Measurements from ENCODE around the gene NUTF2.

NUTF2 gene

DNA sequence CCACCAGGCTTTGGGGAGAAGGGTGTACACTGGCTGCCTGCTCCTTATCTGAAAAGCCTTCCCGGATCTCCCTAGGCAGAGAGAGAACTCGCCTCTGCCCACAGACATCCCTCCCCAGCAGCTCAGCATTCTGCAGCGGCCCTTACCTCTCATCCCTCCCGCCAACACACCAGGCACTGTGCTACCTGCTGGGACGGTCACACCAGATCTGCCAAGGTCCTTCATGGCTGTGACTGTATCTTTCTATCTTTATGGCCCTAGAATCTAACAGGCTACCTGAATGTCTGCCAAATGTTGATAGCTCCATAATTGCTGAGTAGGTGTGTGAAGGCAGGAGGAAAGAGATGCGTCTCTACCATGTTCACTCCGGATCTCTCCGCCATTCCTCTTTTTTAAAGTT is 32.2 kb upstream of the NUTF2 start:
- H3K4me3 ChIP-seq (ENCODE audit: low read length): no peak overlapping the region
- H4K20me1 ChIP-seq (ENCODE audit: control insufficient read depth, insufficient read depth, low read depth, low read length): no peaks in the 10 kb centered on the region
- H3K36me3 ChIP-seq (ENCODE audit: control insufficient read depth, low read length): no peaks in the 10 kb centered on the region
- TF ChIP-seq EZH2phosphoT487 (IDR thresholded peaks at IDR 0.05; ENCODE audit: borderline replicate concordance, low read length): no peak
- TF ChIP-seq, protein P1, sequence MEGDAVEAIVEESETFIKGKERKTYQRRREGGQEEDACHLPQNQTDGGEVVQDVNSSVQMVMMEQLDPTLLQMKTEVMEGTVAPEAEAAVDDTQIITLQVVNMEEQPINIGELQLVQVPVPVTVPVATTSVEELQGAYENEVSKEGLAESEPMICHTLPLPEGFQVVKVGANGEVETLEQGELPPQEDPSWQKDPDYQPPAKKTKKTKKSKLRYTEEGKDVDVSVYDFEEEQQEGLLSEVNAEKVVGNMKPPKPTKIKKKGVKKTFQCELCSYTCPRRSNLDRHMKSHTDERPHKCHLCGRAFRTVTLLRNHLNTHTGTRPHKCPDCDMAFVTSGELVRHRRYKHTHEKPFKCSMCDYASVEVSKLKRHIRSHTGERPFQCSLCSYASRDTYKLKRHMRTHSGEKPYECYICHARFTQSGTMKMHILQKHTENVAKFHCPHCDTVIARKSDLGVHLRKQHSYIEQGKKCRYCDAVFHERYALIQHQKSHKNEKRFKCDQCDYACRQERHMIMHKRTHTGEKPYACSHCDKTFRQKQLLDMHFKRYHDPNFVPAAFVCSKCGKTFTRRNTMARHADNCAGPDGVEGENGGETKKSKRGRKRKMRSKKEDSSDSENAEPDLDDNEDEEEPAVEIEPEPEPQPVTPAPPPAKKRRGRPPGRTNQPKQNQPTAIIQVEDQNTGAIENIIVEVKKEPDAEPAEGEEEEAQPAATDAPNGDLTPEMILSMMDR (IDR thresholded peaks at IDR 0.05; ENCODE audit: low read depth, low read length, poor library complexity, severe bottlenecking): no peak
- H3K79me2 ChIP-seq (ENCODE audit: control insufficient read depth, low read length): no peaks in the 10 kb centered on the region
- H3F3A ChIP-seq (ENCODE audit: control insufficient read depth, insufficient read depth): no peaks in the 10 kb centered on the region
- no peak overlapping the region for H3K4me2 ChIP-seq (ENCODE audit: low read length)
- H3K27me3 ChIP-seq (ENCODE audit: control insufficient read depth, low read length): 0 out of 2 replicates have a peak, but pooled peaks cover 2% of the 10 kb centered on the region
- no peaks in the 10 kb centered on the region for H3K9me2 ChIP-seq (replicated peaks; ENCODE audit: control insufficient read depth, low read length)
- H3K4me1 ChIP-seq (ENCODE audit: control insufficient read depth, low read length): peaks cover 3% of the 10 kb centered on the region; the same call in 1 of the 2 replicates
- no peak overlapping the region for H3K27ac ChIP-seq (ENCODE audit: low read depth, low read length)
- H3K9me3 ChIP-seq (ENCODE audit: control insufficient read depth, insufficient read depth, low read length): no peaks in the 10 kb centered on the region

DNA sequence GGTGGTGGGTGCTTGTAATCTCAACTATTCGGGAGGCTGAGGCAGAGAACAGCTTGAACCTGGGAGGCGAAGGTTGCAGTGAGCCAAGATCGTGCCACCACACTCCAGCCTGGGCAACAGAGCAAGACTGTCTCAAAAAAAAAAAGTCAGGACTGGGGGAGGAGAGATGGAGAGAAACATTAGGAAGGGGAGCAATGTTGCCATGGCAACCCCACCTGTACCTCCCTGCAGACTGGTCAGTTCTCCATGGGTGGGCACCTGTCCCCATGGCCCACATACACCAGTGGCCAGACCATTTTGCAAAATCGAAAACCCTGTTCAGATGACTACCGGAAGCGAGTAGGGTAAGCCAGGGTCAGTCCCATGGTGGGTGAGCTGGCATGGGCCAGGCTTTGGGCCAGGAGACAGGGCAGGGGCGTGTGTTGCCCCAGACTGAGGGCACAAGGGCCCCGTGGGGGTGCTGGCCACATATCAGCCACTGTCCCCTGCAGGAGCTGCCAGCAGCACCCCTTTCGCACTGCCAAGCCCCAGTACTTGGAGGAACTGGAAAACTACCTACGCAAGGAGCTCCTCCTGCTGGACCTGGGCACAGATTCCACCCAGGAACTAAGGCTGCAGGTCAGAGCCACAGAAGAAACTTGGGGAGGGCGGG is 26.0 kb upstream of the NUTF2 start:
- H3K9me2 ChIP-seq (replicated peaks; ENCODE audit: control insufficient read depth, low read length): no peaks in the 10 kb centered on the region
- no peaks in the 10 kb centered on the region for H3K27me3 ChIP-seq (ENCODE audit: control insufficient read depth, low read length)
- H3K36me3 ChIP-seq (ENCODE audit: control insufficient read depth, low read length): no peaks in the 10 kb centered on the region
- H3K4me1 ChIP-seq (ENCODE audit: control insufficient read depth, low read length): peaks cover 3% of the 10 kb centered on the region; the same call in 1 of the 2 replicates
- H3K9me3 ChIP-seq (ENCODE audit: control insufficient read depth, insufficient read depth, low read length): no peaks in the 10 kb centered on the region
- H3K4me3 ChIP-seq (ENCODE audit: low read length): no peak overlapping the region
- no peak overlapping the region for H3K4me2 ChIP-seq (ENCODE audit: low read length)
- H3F3A ChIP-seq (ENCODE audit: control insufficient read depth, insufficient read depth): no peaks in the 10 kb centered on the region
- H3K27ac ChIP-seq (ENCODE audit: low read depth, low read length): no peak overlapping the region
- no peaks in the 10 kb centered on the region for H3K79me2 ChIP-seq (ENCODE audit: control insufficient read depth, low read length)
- H4K20me1 ChIP-seq (ENCODE audit: control insufficient read depth, insufficient read depth, low read depth, low read length): no peaks in the 10 kb centered on the region
- no peak for TF ChIP-seq EZH2phosphoT487 (IDR thresholded peaks at IDR 0.05; ENCODE audit: borderline replicate concordance, low read length)
- TF ChIP-seq, protein P1 (IDR thresholded peaks at IDR 0.05; ENCODE audit: low read depth, low read length, poor library complexity, severe bottlenecking): no peak

DNA sequence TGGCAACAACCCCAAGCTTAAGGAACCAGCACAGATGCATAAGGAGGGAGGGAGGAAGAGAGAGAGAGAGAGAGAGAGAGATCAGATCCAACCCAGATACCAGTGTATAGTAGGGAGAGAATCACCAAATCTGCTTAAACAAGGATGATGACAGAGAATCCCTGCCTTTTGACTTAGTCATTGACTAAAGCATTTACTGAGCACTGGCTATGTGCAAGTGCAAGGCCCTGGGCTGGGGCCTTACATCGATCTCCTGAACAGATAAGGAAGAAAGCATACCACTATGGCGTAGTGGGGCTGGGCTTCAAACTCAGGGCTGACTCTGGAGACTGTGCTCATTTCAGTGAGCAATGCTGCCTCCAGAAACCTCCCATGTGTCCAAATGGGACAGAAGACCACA is 24.2 kb upstream of the NUTF2 start:
- no peaks in the 10 kb centered on the region for H3K79me2 ChIP-seq (ENCODE audit: control insufficient read depth, low read length)
- H3K27ac ChIP-seq (ENCODE audit: low read depth, low read length): no peak overlapping the region
- no peaks in the 10 kb centered on the region for H3K4me1 ChIP-seq (ENCODE audit: control insufficient read depth, low read length)
- no peaks in the 10 kb centered on the region for H4K20me1 ChIP-seq (ENCODE audit: control insufficient read depth, insufficient read depth, low read depth, low read length)
- no peak overlapping the region for H3K4me3 ChIP-seq (ENCODE audit: low read length)
- no peak for TF ChIP-seq EZH2phosphoT487 (IDR thresholded peaks at IDR 0.05; ENCODE audit: borderline replicate concordance, low read length)
- TF ChIP-seq, protein P1 (IDR thresholded peaks at IDR 0.05; ENCODE audit: low read depth, low read length, poor library complexity, severe bottlenecking): no peak
- no peaks in the 10 kb centered on the region for H3F3A ChIP-seq (ENCODE audit: control insufficient read depth, insufficient read depth)
- H3K36me3 ChIP-seq (ENCODE audit: control insufficient read depth, low read length): no peaks in the 10 kb centered on the region; the same call in 1 of the 2 replicates
- H3K27me3 ChIP-seq (ENCODE audit: control insufficient read depth, low read length): no peaks in the 10 kb centered on the region
- no peak overlapping the region for H3K4me2 ChIP-seq (ENCODE audit: low read length)
- H3K9me2 ChIP-seq (replicated peaks; ENCODE audit: control insufficient read depth, low read length): no peaks in the 10 kb centered on the region
- no peaks in the 10 kb centered on the region for H3K9me3 ChIP-seq (ENCODE audit: control insufficient read depth, insufficient read depth, low read length)
